D721Med (cell line): ENCODE measurements around the gene KCNAB1.

Experiments
- DNase-seq: peaks from one replicate; pipeline ENCODE4 v3.0.0; 2011; ENCODE audit warnings: low spot score; ENCODE audit not compliant: insufficient read length
- FAIRE-seq: peaks from 2 replicates; lab custom pipeline; 2011; peaks lifted over from hg19 to GRCh38; lab: Jason Lieb, UNC
- TF ChIP-seq, protein P1 (sequence below): IDR thresholded peaks from 2 replicates; pipeline ENCODE4 v1.5.1; 2012; ENCODE audit warnings: mild to moderate bottlenecking, control low read depth; ENCODE audit not compliant: insufficient read depth; ENCODE audit errors: missing control alignments

KCNAB1 gene

DNA sequence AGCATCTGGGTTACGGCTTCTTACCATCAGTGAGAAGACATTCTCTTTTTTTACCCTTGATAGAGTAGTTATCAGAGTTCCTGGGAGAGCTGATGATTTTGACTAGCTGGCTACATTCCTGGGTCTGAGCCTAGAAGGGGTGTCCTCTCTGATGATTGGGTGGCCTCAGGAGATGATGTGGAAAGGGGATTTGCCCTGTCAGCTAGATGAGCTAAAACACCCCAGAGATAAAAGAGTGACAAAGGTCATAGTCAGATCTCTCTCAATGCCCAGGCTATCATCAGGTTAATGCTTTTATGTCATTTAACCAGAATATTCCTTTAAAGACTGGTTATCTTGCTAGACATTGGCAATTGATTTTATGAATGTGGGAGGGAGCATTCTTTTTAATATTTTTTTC is 130.2 kb downstream of the KCNAB1 start:
- TF ChIP-seq, protein P1, sequence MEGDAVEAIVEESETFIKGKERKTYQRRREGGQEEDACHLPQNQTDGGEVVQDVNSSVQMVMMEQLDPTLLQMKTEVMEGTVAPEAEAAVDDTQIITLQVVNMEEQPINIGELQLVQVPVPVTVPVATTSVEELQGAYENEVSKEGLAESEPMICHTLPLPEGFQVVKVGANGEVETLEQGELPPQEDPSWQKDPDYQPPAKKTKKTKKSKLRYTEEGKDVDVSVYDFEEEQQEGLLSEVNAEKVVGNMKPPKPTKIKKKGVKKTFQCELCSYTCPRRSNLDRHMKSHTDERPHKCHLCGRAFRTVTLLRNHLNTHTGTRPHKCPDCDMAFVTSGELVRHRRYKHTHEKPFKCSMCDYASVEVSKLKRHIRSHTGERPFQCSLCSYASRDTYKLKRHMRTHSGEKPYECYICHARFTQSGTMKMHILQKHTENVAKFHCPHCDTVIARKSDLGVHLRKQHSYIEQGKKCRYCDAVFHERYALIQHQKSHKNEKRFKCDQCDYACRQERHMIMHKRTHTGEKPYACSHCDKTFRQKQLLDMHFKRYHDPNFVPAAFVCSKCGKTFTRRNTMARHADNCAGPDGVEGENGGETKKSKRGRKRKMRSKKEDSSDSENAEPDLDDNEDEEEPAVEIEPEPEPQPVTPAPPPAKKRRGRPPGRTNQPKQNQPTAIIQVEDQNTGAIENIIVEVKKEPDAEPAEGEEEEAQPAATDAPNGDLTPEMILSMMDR, result no peak
- DNase-seq (no peak), FAIRE-seq (no peak)

DNA sequence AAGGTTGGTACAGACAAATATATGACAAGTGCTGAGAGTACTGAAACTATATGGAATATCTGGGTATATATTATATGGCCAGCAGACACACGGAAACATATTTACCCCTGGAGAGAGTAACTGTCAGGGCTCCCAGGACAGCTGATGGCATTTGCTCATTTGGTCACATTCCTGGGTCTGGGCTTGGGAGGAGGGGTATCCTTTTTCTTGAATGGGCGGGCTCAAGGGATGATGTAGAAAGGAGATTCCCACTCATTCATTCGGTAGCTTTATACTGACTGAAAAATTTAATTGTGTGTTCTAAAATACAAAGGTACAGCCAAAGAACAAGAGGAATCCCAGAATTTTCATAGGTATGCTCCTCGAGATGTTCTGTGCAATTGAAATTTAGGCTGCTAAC is 131.0 kb downstream of the KCNAB1 start:
- no peak for FAIRE-seq
- DNase-seq, result no peak
- TF ChIP-seq, protein P1, result no peak

DNA sequence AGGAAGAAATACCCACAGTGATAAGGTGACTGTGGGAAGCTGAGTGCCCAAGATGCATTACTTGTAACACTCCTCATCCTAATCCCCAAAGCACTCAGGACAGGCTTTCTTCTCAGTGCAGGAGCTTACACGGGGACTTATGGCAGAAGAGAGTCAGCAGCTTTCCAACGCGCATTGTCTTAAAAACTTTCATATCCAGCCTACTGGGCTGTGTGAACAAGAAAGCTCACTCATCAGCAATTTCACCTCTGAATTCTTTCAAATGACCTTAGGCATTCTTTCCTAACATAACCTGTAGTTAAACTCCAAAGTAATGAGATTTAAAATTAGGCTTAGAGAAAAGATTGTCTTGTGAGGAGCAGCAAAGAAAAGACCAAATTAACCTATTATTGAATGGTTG is 132.3 kb downstream of the KCNAB1 start:
- TF ChIP-seq, protein P1, result no peak
- FAIRE-seq, result peak; percentile 44
- DNase-seq, result no peak

DNA sequence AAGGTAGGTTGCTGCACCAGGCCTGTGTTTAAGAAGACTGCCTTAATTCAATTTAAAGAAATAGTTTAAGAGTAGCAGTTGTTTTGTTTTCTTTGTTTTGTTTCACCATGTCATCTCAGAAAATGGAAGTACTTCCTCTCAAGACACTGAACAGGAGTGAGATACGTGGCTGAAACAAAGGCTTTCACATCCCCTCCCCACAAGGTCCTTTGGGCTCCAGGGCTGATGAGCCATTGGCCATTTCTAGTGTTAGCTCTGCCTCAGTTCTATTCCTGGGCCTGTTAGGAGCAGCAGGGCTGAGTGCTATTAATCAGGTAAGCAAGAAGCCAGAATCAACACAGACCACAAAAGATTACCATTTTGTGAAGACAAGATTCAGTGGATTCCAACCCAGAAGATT is 132.8 kb downstream of the KCNAB1 start:
- no peak for FAIRE-seq

DNA sequence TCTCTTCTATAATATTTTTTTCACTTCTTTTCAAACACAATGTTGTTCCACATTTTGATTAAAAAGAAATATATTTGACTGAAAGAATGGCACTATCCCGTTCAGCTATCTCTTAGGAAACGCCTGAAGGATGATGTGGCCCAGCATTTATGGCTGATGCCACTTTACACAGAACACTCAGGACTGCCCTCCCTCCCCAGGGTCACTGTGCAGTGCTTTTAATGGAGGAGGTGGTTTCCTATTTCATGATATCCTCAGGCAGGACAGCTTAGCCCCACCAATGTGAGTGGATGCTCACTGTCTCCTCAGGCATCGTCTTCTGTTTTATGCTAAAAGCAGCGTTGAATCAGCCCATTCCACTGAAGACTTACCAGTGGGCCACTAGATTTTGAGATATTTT is 135.9 kb downstream of the KCNAB1 start:
- FAIRE-seq (no peak), DNase-seq (no peak)
- TF ChIP-seq, protein P1, result no peak

More for the DNA sequence above, 132.8 kb downstream of the KCNAB1 start:
- TF ChIP-seq, protein P1, result no peak
- DNase-seq, result no peak

DNA sequence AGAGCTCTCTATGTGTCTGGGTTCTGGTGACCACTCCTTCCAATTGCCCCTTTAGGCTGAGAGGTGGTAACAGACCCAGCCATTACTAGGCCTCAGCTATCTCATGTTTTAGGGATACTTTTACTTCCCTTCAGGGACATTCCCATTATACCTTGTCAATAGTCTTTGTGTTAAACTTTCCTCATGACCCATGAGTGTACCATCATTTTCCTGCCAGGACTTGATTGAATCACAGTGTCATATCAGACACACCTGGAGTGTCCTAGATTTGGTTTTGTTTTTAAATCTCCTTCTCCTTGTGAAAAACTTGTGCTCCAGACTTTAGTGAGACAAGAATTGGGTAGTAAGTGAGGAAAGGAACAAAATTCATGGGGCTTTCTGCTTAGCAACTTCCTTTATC is 136.6 kb downstream of the KCNAB1 start:
- DNase-seq (no peak), FAIRE-seq (no peak)
- TF ChIP-seq, protein P1, result no peak

DNA sequence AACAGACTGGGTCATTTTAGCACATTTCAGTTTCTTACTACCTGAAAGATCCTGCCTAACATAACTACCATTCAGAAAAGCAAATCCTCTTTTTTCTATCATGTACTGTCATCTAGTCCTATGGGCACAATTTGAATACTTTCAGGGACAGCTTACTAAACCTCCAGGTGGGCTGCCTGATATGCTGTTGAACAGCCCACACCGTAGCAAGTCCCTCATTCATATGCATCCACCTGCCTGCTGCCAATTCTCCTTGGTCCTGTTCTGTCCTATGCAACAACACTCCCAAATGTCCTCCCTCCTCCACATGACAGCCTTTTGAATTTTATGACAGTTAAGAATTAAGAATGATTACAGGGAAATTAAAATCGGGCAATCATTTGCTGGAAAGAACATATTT is 137.9 kb downstream of the KCNAB1 start:
- DNase-seq (no peak), FAIRE-seq (no peak)
- TF ChIP-seq, protein P1, result no peak
